ENCODE data around the gene ZFYVE28. TPM values are rescaled to one million over a fixed set of nuclear protein-coding genes. Genes with fewer than 3 reads are reported as not detected.

Gene ZFYVE28
- total and polyA plus RNA-seq, 2 donors (not counting 1 experiment from before 2014, with no cell fraction given), result 5.8 to 12.1 TPM

DNA sequence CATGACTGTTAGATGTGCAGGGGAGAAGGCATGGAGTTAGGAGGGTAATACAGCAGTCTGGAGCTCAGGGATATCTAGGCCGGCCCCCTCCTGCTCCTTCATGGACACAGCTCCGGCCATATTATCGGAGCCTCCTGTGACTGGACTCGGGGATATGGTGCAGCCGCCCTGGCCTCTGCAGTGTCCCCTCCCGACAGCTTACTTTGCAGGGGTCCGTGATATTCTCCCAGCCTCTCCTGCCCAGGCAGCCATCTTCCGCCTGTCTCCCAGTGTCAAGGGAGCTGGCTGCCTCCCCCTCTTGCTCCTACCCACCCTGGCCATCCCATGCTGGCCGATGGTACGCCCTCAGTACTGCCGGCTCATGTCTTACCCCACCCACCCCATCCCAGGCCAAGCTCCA, 30.6 kb upstream of the ZFYVE28 start:
- ChIA-PET CTCF (interaction anchor here (0.9 to 1.5 kb wide), 2 partner anchors 30 to 229 kb away, joined by 3 to 5 read pairs; partner anchors contain the start of gene CFAP99), POLR2A (no interaction called here)
- Histone ChIP-seq H4K20me1 (ENCODE audit: control insufficient read depth, insufficient read depth, low read length, poor library complexity, severe bottlenecking) (no peaks in the 10 kb centered on the region), H2AFZ (ENCODE audit: insufficient read depth, low read depth, low read length, poor library complexity, severe bottlenecking) (no peak overlapping the region), H3K27ac (ENCODE audit: low read length in 2 of 2) (no peak overlapping the region), H3K9ac (ENCODE audit: low read length) (no peak overlapping the region), H3K27me3 (replicated peaks in 1 of 4; ENCODE audit: control extremely low read depth in 1 of 4, control insufficient read depth in 3 of 4, insufficient read depth in 4 of 4, low read length in 3 of 4) (no peaks in the 10 kb centered on the region), H3K4me3 (ENCODE audit: control extremely low read depth in 1 of 5, extremely low read depth in 1 of 5, insufficient read depth in 1 of 5, low read depth in 2 of 5, low read length in 4 of 5) (no peak overlapping the region), H3K4me2 (replicated peaks; ENCODE audit: low read depth, low read length, poor library complexity, severe bottlenecking) (no peak overlapping the region), H3K79me2 (ENCODE audit: control insufficient read depth, insufficient read depth, low read length) (no peaks in the 10 kb centered on the region), H3K36me3 (replicated peaks in 1 of 2; ENCODE audit: control extremely low read depth in 1 of 2, control insufficient read depth in 1 of 2, extremely low read depth in 1 of 2, insufficient read depth in 2 of 2, low read length in 1 of 2) (no peaks in the 10 kb centered on the region), H3K9me3 (ENCODE audit: control extremely low read depth in 1 of 3, control insufficient read depth in 2 of 3, insufficient read depth in 1 of 3, low read length in 2 of 3) (no peaks in the 10 kb centered on the region), H3K4me1 (ENCODE audit: control insufficient read depth in 2 of 2, insufficient read depth in 2 of 2, low read length in 2 of 2) (no peaks in the 10 kb centered on the region)
- TF ChIP-seq, protein P1, sequence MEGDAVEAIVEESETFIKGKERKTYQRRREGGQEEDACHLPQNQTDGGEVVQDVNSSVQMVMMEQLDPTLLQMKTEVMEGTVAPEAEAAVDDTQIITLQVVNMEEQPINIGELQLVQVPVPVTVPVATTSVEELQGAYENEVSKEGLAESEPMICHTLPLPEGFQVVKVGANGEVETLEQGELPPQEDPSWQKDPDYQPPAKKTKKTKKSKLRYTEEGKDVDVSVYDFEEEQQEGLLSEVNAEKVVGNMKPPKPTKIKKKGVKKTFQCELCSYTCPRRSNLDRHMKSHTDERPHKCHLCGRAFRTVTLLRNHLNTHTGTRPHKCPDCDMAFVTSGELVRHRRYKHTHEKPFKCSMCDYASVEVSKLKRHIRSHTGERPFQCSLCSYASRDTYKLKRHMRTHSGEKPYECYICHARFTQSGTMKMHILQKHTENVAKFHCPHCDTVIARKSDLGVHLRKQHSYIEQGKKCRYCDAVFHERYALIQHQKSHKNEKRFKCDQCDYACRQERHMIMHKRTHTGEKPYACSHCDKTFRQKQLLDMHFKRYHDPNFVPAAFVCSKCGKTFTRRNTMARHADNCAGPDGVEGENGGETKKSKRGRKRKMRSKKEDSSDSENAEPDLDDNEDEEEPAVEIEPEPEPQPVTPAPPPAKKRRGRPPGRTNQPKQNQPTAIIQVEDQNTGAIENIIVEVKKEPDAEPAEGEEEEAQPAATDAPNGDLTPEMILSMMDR (IDR thresholded peaks at IDR 0.05), result no peak
- TF ChIP-seq EZH2 (IDR thresholded peaks at IDR 0.05; ENCODE audit: borderline replicate concordance, insufficient read depth, low read depth, low read length, poor library complexity, severe bottlenecking), result no peak
- DNase-seq (no peak), ATAC-seq (ENCODE audit: low read depth) (no peak)
- Mint-ChIP-seq H3K4me3 (no peak overlapping the region), H3K27ac (no peak overlapping the region), H3K4me1 (no peaks in the 10 kb centered on the region), H3K27me3 (no peaks in the 10 kb centered on the region), H3K9me3 (ENCODE audit: insufficient read depth) (no peaks in the 10 kb centered on the region)
- intact Hi-C loops (cut with micrococcal nuclease), result no loop called here
- WGBS (ENCODE audit: insufficient coverage), result 97% methylated on average over 11 of the region's 11 CpGs

GRCh38 chr4:2448589-2448988, 30.1 kb upstream of the ZFYVE28 start:
- Histone ChIP-seq H3K4me3 (ENCODE audit: control extremely low read depth in 1 of 5, extremely low read depth in 1 of 5, insufficient read depth in 1 of 5, low read depth in 2 of 5, low read length in 4 of 5) (no peak overlapping the region), H3K9ac (ENCODE audit: low read length) (no peak overlapping the region), H3K36me3 (replicated peaks in 1 of 2; ENCODE audit: control extremely low read depth in 1 of 2, control insufficient read depth in 1 of 2, extremely low read depth in 1 of 2, insufficient read depth in 2 of 2, low read length in 1 of 2) (no peaks in the 10 kb centered on the region), H3K27ac (ENCODE audit: low read length in 2 of 2) (no peak overlapping the region), H3K4me2 (replicated peaks; ENCODE audit: low read depth, low read length, poor library complexity, severe bottlenecking) (no peak overlapping the region), H3K4me1 (ENCODE audit: control insufficient read depth in 2 of 2, insufficient read depth in 2 of 2, low read length in 2 of 2) (no peaks in the 10 kb centered on the region), H2AFZ (ENCODE audit: insufficient read depth, low read depth, low read length, poor library complexity, severe bottlenecking) (no peak overlapping the region), H3K9me3 (ENCODE audit: control extremely low read depth in 1 of 3, control insufficient read depth in 2 of 3, insufficient read depth in 1 of 3, low read length in 2 of 3) (no peaks in the 10 kb centered on the region), H3K79me2 (ENCODE audit: control insufficient read depth, insufficient read depth, low read length) (no peaks in the 10 kb centered on the region), H3K27me3 (replicated peaks in 1 of 4; ENCODE audit: control extremely low read depth in 1 of 4, control insufficient read depth in 3 of 4, insufficient read depth in 4 of 4, low read length in 3 of 4) (no peaks in the 10 kb centered on the region), H4K20me1 (ENCODE audit: control insufficient read depth, insufficient read depth, low read length, poor library complexity, severe bottlenecking) (no peaks in the 10 kb centered on the region)
- CTCF ChIA-PET, result interaction anchor here (1.5 kb wide), 1 partner anchor 228 kb away, joined by 5 read pairs; no protein-coding TSS in a partner anchor
- ATAC-seq (ENCODE audit: low read depth) (no peak), DNase-seq (no peak)
- Mint-ChIP-seq H3K9me3 (ENCODE audit: insufficient read depth) (no peaks in the 10 kb centered on the region), H3K27ac (no peak overlapping the region), H3K4me3 (no peak overlapping the region), H3K27me3 (no peaks in the 10 kb centered on the region), H3K4me1 (no peaks in the 10 kb centered on the region)
- POLR2A ChIA-PET, result no interaction called here
- intact Hi-C loops (cut with micrococcal nuclease), result no loop called here
- TF ChIP-seq EZH2 (IDR thresholded peaks at IDR 0.05; ENCODE audit: borderline replicate concordance, insufficient read depth, low read depth, low read length, poor library complexity, severe bottlenecking), result no peak
- TF ChIP-seq, protein P1 (IDR thresholded peaks at IDR 0.05), result no peak
- WGBS (ENCODE audit: insufficient coverage), result 89% methylated on average over 7 of the region's 7 CpGs

Measured in B cell (primary cell).